HEK293T (cell line): ENCODE results near the gene NKD2.

Experiments used
- CTCF ChIA-PET: fragments of 350-600 bp; formaldehyde crosslinking; extraction: SDS; loops from one replicate; lab custom pipeline; 2021; ENCODE audit warnings: antibody characterized with exemption, inconsistent platforms; lab: Yijun Ruan, JAX
- POLR2A ChIA-PET: fragments of 350-600 bp; formaldehyde crosslinking; extraction: SDS; loops from one replicate; lab custom pipeline; 2020; ENCODE audit warnings: antibody characterized with exemption, inconsistent platforms; lab: Yijun Ruan, JAX
- DNase-seq: peaks from one replicate; pipeline ENCODE4 v3.0.0; 2012; ENCODE audit warnings: mixed read lengths; ENCODE audit errors: extremely low spot score
- ARNT ChIP-seq: fragments of 450-650 bp; IDR thresholded peaks from 2 replicates; pipeline ENCODE4 v1.6.1; 2017; ENCODE audit warnings: mild to moderate bottlenecking
- BHLHE40 ChIP-seq: fragments of 450-650 bp; IDR thresholded peaks from 2 replicates; pipeline ENCODE4 v1.6.1; 2016; ENCODE audit warnings: mild to moderate bottlenecking, moderate library complexity, borderline replicate concordance
- CTBP1 ChIP-seq: fragments of 450-650 bp; IDR thresholded peaks from 2 replicates; pipeline ENCODE4 v1.6.1; 2016; ENCODE audit warnings: borderline replicate concordance
- ELF4 ChIP-seq: fragments of 450-650 bp; IDR thresholded peaks from 2 replicates; pipeline ENCODE4 v1.6.1; 2017; ENCODE audit warnings: antibody characterized with exemption
- FOXA1 ChIP-seq: fragments of 450-650 bp; IDR thresholded peaks from 2 replicates; pipeline ENCODE4 v1.6.1; 2016; ENCODE audit warnings: mild to moderate bottlenecking
- FOXK2 ChIP-seq: fragments of 450-650 bp; IDR thresholded peaks from 2 replicates; pipeline ENCODE4 v1.6.1; 2016; ENCODE audit warnings: mild to moderate bottlenecking
- FOXM1 ChIP-seq: fragments of 450-650 bp; IDR thresholded peaks from 2 replicates; pipeline ENCODE4 v1.6.1; 2017; ENCODE audit warnings: mild to moderate bottlenecking, borderline replicate concordance
- HDGF ChIP-seq: fragments of 450-650 bp; IDR thresholded peaks from 2 replicates; pipeline ENCODE4 v1.6.1; 2017; ENCODE audit warnings: antibody characterized with exemption, borderline replicate concordance
- L3MBTL2 ChIP-seq: fragments of 450-650 bp; conservative IDR thresholded peaks from 2 replicates; pipeline ENCODE4 v1.6.1; 2016; ENCODE audit warnings: mild to moderate bottlenecking
- LEF1 ChIP-seq: fragments of 450-650 bp; IDR thresholded peaks from 2 replicates; pipeline ENCODE4 v1.6.1; 2017; ENCODE audit warnings: mild to moderate bottlenecking, borderline replicate concordance
- NFRKB ChIP-seq: fragments of 450-650 bp; IDR thresholded peaks from 2 replicates; pipeline ENCODE4 v1.6.1; 2016; ENCODE audit warnings: mild to moderate bottlenecking, moderate library complexity
- PKNOX1 ChIP-seq: fragments of 450-650 bp; IDR thresholded peaks from 2 replicates; pipeline ENCODE4 v1.6.1; 2016
- SP1 ChIP-seq: fragments of 450-650 bp; IDR thresholded peaks from 2 replicates; pipeline ENCODE4 v1.6.1; 2017
- SUZ12 ChIP-seq: fragments of 450-650 bp; IDR thresholded peaks from 2 replicates; pipeline ENCODE4 v1.6.1; 2016; ENCODE audit warnings: mild to moderate bottlenecking
- TARDBP ChIP-seq: fragments of 450-650 bp; IDR thresholded peaks from 2 replicates; pipeline ENCODE4 v1.6.1; 2016
- ZNF384 ChIP-seq: fragments of 450-650 bp; IDR thresholded peaks from 2 replicates; pipeline ENCODE4 v1.6.1; 2016

The NKD2 gene

GRCh38 chr5:1035421-1036405 lies 27.1 kb downstream of the NKD2 start:
- CTCF ChIA-PET, result no interaction called here
- POLR2A ChIA-PET, result no interaction called here
- no peak for TF ChIP-seq FOXK2
- no peak for TF ChIP-seq ZNF384
- no peak for TF ChIP-seq FOXA1
- no peak for TF ChIP-seq HDGF
- TF ChIP-seq ARNT, result no peak
- no peak for TF ChIP-seq LEF1
- TF ChIP-seq CTBP1, result no peak
- no peak for TF ChIP-seq NFRKB
- no peak for TF ChIP-seq SP1
- no peak for TF ChIP-seq TARDBP
- no peak for TF ChIP-seq ELF4
- no peak for TF ChIP-seq SUZ12
- TF ChIP-seq FOXM1, result no peak
- no peak for TF ChIP-seq L3MBTL2
- no peak for TF ChIP-seq BHLHE40
- TF ChIP-seq PKNOX1, result no peak
- no peak for DNase-seq

DNA sequence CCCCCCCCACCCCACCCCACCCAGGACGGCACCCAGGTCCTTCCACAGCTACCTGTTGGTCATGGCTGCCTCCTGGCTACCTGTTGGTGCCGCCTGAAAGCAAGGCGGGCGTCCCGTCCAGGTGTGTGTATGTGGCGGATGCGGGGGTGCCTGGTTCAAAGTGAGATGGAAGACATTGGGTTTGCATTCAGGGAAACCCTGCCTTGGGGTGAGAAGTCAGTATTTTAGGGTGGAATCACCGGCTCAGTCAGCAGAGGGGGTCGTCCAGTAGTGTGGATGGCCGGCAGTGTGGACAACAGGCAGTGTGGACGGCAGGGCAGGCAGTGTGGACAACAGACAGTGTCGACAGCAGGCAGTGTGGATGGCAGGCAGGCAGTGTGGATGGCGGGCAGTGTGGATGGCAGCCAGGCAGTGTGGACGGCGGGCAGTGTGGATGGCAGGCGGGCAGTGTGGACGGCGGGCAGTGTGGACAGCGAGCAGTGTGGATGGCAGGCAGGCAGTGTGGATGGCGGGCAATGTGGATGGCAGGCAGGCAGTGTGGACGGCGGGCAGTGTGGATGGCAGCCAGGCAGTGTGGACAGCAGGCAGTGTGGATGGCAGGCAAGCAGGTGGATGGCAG lies 28.0 kb downstream of the NKD2 start:
- ChIA-PET CTCF (no interaction called here), POLR2A (no interaction called here)
- no peak for DNase-seq
- TF ChIP-seq ZNF384 (no peak), BHLHE40 (no peak), ELF4 (no peak), SP1 (no peak), LEF1 (no peak)

- ChIA-PET CTCF (no interaction called here), POLR2A (no interaction called here)
- TF ChIP-seq SUZ12 (no peak), L3MBTL2 (no peak), ARNT (no peak), HDGF (no peak), TARDBP (no peak), ELF4 (no peak), PKNOX1 (no peak), FOXA1 (no peak), FOXM1 (no peak), LEF1 (no peak), CTBP1 (no peak), ZNF384 (no peak), SP1 (no peak), FOXK2 (no peak), NFRKB (no peak), BHLHE40 (no peak)
- DNase-seq, result no peak
Observed at GRCh38 chr5:1037123-1037670, 28.6 kb downstream of the NKD2 start.

- CTCF ChIA-PET, result no interaction called here
Observed at GRCh38 chr5:1037671-1038416, 29.2 kb downstream of the NKD2 start.

GRCh38 chr5:1038417-1039209 lies 30.0 kb downstream of the NKD2 start:
- CTCF ChIA-PET, result no interaction called here
- POLR2A ChIA-PET, result no interaction called here
- no peak for DNase-seq
- TF ChIP-seq LEF1, result no peak
- no peak for TF ChIP-seq SP1
- no peak for TF ChIP-seq SUZ12
- TF ChIP-seq ZNF384, result no peak
- no peak for TF ChIP-seq L3MBTL2
- no peak for TF ChIP-seq FOXK2

More at GRCh38 chr5:1037671-1038416, 29.2 kb downstream of the NKD2 start:
- TF ChIP-seq LEF1 (no peak), ZNF384 (no peak), SUZ12 (no peak), NFRKB (no peak), HDGF (no peak), ARNT (no peak), BHLHE40 (no peak), FOXM1 (no peak)
- no peak for DNase-seq
- POLR2A ChIA-PET, result no interaction called here

GRCh38 chr5:1039210-1039548 lies 30.6 kb downstream of the NKD2 start:
- TF ChIP-seq HDGF (no peak), NFRKB (no peak), ELF4 (no peak), FOXA1 (no peak), L3MBTL2 (no peak), PKNOX1 (no peak), LEF1 (no peak), ZNF384 (no peak), BHLHE40 (no peak), SP1 (no peak), FOXK2 (no peak), SUZ12 (no peak), ARNT (no peak), FOXM1 (no peak)
- POLR2A ChIA-PET, result no interaction called here
- CTCF ChIA-PET, result no interaction called here
- DNase-seq, result no peak
